ENCODE measurements around the gene ATRAID.
A peak's percentile ranks its signal among the peaks of the same experiment; 100 is the strongest.

ATRAID gene

GRCh38 chr2:27237341-27237945 lies 25.6 kb downstream of the ATRAID start:
- no peak for TF ChIP-seq CTCF (conservative IDR thresholded peaks at IDR 0.05; ENCODE audit: low read depth)
- CTCF ChIA-PET, result interaction anchor here (0.8 kb wide), 1 partner anchor 42 kb away, joined by 4 read pairs; no protein-coding TSS in a partner anchor
- POLR2A ChIA-PET (ENCODE audit: low non-redundant PET), result no interaction called here
- no peak for DNase-seq (ENCODE audit: low spot score)
- H3K27ac ChIP-seq, result no peak overlapping the region

GRCh38 chr2:27238976-27239375 lies 27.1 kb downstream of the ATRAID start:
- H3K27ac ChIP-seq, result no peak overlapping the region
- CTCF ChIA-PET, result interaction anchor here (1.2 kb wide), 1 partner anchor 69 kb away, joined by 4 read pairs; no protein-coding TSS in a partner anchor
- POLR2A ChIA-PET (ENCODE audit: low non-redundant PET), result no interaction called here
- no peak for TF ChIP-seq CTCF (conservative IDR thresholded peaks at IDR 0.05; ENCODE audit: low read depth)
- DNase-seq (ENCODE audit: low spot score), result no peak

- no peak overlapping the region for H3K27ac ChIP-seq
- no peak for TF ChIP-seq CTCF (conservative IDR thresholded peaks at IDR 0.05; ENCODE audit: low read depth)
- CTCF ChIA-PET, result no interaction called here
- no peak for DNase-seq (ENCODE audit: low spot score)
- POLR2A ChIA-PET (ENCODE audit: low non-redundant PET), result no interaction called here
These were observed 28.6 kb downstream of the ATRAID start for GRCh38 chr2:27240406-27240805.

GRCh38 chr2:27241761-27242613 lies 30.1 kb downstream of the ATRAID start:
- ChIA-PET POLR2A (ENCODE audit: low non-redundant PET) (interaction anchor here (1.1 kb wide), 1 partner anchor 37 kb away, joined by 5 read pairs; no protein-coding TSS in a partner anchor), CTCF (interaction anchor here (0.7 kb wide), 1 partner anchor 329 kb away, joined by 3 read pairs; no protein-coding TSS in a partner anchor)
- TF ChIP-seq CTCF (conservative IDR thresholded peaks at IDR 0.05; ENCODE audit: low read depth), result no peak
- no peak overlapping the region for H3K27ac ChIP-seq
- DNase-seq (ENCODE audit: low spot score), result no peak

GRCh38 chr2:27242614-27242951 lies 30.7 kb downstream of the ATRAID start:
- CTCF ChIA-PET, result no interaction called here
- no peak for TF ChIP-seq CTCF (conservative IDR thresholded peaks at IDR 0.05; ENCODE audit: low read depth)
- POLR2A ChIA-PET (ENCODE audit: low non-redundant PET), result interaction anchor here (0.7 kb wide), 1 partner anchor 39 kb away, joined by 6 read pairs; no protein-coding TSS in a partner anchor
- DNase-seq (ENCODE audit: low spot score), result no peak
- no peak overlapping the region for H3K27ac ChIP-seq

GRCh38 chr2:27243391-27244130 lies 31.7 kb downstream of the ATRAID start:
- no peak for DNase-seq (ENCODE audit: low spot score)
- ChIA-PET CTCF (no interaction called here), POLR2A (ENCODE audit: low non-redundant PET) (no interaction called here)
- no peak for TF ChIP-seq CTCF (conservative IDR thresholded peaks at IDR 0.05; ENCODE audit: low read depth)
- H3K27ac ChIP-seq, result peak overlapping the region; percentile 15; the same call in 1 of the 2 replicates
